ENCODE data around the gene GATAD2A.
A peak's percentile ranks its signal among the peaks of the same experiment; 100 is the strongest.

DNA sequence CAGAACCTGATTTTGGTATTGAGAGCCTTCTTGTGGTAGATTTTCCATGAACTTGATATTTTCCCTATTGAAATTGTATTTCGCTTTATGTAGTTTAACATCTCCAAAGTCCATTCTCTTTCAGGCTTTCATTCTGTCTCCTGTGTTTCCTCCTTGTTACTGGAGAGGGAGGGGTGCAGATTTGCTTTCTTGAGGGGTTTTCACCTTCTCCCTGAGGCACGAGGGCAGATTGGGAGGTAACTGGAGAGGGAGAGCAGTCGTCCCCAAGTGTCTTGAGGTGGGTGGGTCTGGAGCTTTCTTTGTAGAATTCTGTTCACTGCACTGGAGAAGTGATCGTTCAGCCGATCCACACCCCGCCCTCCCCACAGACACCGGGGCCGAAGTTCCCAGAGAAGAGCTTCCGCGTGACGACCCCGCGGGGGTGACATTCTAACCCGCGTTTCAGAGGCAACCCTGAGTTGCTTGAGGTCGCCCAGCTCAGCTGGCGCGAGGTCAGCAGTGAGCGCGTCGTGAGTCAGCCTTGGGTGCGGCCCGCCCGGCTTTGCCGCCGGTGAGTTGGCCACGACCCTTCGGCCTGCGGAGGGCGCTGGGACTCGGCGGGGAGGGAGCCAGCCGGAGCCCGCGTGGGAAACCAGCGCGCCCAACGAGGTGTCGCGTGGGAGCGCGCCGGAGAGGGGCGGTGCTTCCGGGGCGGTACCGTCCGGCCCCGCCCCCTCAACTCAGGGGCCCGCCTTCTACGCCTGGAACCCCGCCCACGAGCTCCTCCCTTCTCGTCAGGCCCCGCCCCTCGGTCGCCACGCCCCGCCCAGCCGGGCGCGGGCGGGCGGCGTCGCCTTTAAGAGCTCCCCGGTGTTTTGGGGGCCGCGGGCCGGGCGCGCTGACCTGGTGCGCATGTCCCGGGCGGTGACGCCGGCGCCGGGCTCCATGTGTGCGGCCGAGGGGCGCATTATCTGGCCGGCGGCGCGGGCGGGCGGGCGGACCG lies at the start of gene GATAD2A:
- TF ChIP-seq, protein P1, sequence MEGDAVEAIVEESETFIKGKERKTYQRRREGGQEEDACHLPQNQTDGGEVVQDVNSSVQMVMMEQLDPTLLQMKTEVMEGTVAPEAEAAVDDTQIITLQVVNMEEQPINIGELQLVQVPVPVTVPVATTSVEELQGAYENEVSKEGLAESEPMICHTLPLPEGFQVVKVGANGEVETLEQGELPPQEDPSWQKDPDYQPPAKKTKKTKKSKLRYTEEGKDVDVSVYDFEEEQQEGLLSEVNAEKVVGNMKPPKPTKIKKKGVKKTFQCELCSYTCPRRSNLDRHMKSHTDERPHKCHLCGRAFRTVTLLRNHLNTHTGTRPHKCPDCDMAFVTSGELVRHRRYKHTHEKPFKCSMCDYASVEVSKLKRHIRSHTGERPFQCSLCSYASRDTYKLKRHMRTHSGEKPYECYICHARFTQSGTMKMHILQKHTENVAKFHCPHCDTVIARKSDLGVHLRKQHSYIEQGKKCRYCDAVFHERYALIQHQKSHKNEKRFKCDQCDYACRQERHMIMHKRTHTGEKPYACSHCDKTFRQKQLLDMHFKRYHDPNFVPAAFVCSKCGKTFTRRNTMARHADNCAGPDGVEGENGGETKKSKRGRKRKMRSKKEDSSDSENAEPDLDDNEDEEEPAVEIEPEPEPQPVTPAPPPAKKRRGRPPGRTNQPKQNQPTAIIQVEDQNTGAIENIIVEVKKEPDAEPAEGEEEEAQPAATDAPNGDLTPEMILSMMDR (IDR thresholded peaks at IDR 0.05): peak in 3 of 5 experiments; percentile 10 to 50 (median 31)
- TF ChIP-seq POLR2A (IDR thresholded peaks at IDR 0.05) (peak; percentile 53), POLR2AphosphoS5 (IDR thresholded peaks at IDR 0.05) (peak; percentile 53 to 81 (median 64))

Measured in transverse colon (tissue), 4 donors.